Left forelimb (tissue), 1 donor: ENCODE data around the gene DUSP2.

ENCODE experiments used
- DNase-seq: peaks from one replicate; pipeline ENCODE4 v3.0.0-alpha.2; 2018; ENCODE audit warnings: low spot score

Gene DUSP2

DNA sequence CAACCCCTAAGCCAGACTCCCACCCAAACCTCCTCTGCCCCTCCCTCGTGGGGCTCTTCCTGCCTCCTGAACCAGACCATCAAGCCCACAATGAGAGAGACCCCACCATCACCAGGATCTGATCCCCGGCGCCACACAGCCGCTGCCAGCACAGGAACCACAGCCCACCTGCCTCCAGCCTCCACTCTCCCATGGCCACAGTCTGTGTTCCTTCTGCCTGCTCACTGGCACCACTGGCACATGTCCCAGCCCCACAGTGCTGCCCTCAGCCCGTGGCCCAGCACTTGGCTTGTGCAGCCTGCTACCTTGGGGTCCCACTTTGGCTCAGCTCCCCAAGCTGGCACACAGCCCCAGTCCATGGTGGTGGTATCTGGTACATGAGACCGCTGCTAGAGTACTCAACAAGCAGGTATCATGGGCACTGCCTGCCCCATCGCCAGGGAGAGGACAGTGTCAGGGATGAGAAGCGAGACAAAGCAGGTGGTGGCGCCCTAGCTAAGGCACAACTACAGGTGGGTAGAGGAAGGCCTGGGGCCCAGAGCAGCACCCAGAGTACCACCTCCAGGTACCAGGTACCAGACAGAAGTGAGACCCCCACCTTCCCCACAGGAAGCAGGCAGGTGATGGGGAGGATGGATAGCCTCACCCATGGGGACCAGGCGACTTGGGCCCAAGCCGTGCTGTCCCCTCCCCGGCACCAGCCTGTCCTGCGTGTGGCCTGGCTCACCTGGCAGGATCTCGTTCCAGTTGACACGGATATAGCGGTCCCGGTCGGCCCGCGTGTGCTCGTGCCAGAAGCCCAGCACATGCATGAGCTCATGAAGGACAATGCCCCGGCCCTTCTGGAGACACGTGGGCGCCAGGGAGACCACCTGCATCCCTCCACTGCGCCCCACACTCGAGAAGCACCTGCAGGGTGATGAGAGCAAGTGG is 13.2 kb downstream of the DUSP2 start:
- no peak for DNase-seq

DNA sequence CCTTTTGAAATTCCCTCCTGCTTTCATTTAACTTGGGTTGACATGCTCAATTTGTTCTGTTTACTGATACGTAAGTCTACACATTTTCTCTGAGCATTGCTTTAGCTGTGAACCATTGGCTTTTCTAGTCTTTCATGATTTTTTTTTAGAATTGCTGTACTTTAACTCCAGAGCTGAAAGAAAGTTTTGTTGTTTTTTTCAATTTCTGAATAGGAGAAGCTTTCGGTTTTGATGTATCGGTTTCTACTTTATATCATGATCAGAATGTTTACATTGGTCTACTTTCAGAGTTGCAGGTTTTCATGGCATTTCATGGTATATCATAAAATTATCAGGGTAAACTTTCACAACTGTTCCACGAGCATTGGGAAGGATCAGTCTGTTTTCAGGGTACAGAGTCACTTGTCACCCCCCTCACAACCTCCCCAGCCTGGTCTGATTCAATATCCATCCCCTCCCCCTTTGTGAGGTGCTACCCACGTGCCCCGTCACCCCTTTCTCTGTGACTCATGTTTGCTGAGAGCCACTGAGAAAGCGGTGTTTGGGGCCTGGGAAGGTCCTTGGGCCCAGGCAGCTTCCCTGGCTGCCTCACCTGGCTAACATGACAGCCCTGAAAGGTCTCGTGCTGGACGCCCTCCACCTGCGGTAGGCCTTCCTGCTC is 14.0 kb downstream of the DUSP2 start:
- no peak for DNase-seq

DNA sequence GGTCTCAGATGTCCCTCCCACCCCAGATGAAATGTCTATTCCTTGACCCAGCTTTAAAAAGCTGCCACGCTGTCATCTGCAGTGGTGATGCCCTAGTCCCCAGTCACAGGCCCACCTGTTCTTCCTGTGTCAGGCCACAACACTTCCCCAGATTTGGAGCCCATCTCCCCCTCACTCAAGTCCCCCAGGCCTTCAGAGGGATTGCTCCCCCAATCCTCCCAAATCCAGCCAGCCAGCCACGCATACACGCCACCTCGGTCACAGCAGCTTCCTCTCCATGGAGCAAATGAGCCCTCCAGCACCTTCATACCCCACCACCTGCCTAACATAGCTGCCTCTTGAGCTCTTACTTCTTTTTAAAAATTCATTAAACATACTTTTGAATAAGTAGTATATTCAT is 14.8 kb downstream of the DUSP2 start:
- DNase-seq, result no peak

DNA sequence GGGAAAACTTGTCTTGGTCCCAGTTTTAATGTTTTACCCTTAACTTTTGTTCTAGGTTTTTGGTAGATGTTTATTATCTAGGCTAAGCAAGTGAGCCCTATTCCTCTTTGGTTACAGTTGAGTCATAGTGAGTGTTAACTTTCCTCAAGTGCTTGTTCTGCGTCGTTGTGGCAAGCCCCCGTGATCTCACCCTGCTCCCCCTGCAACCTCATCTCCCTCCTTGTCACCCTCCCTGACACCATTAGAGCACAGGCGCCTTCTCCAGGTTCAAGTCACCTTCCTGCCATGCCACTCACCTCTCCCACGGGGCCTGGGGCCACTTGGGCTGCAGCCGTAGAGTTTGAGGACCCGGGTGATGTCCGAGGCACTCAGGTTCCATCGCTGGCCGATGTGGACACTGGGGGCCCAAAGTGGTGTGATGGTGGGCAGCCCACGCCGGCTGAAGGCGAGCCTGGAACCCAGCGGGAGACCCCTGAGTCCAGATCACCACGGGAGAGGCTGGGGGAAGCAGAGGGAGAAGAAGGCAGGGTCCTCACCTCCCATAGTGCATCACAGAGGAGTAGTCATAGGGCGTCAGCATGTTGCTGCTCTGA is 15.6 kb downstream of the DUSP2 start:
- DNase-seq, result no peak

DNA sequence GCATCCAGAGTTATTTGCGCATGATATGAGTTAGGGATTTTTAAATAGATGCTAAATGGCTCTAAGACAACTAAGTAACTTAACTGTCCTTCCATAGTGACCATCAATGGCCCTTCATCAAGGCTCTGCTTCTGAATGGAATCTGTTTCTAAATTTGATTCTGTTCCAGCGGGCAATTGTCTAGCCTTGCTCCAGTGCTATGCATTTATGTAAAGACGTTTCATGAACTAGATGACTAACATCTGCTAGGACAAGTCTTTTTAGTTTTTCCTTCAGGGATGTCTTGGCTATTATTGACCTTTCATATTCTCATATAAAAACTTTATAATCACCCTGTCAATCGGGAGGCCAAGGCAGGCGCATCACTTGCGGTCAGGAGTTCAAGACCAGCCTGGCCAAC is 16.8 kb downstream of the DUSP2 start:
- DNase-seq, result no peak

DNA sequence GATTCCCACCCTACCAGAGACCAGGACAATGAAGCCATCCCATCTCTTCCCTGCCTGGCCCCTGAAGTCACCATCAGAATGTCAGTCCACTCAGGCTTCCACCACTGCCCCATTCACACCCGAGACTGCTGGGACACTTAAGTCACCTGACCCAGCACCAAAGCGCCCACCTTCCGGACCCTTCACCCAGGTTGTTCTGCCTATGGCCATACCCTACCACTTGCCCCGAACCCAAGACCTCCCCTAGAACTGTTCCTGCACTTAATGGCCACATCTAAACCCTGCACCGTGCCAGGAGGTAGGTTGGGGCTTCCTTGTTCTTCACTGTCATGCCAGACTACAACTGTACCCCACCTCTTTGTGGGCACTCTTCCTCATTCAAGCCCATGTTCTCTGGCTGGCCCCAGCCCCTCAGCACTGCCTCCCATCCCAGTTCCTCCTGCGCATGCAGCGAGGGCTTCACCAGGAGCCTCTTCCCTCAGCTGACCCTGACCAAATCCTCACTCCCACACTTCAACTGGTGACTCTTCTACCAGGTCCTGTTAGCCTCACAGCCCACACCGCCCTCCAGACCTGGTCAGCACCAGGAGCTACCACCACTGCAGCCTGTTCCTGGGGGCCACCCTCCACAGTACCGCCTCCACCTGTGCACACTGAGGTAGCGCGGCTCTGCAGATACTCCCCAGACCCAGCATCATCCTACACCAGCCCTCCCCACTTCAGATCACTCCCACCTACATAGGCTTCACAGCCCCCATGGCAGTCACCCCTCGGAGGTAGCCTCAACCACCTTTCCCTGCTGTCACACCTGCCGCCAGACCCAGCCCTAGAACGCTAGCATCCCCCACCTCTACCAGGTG is 20.6 kb downstream of the DUSP2 start:
- no peak for DNase-seq

DNA sequence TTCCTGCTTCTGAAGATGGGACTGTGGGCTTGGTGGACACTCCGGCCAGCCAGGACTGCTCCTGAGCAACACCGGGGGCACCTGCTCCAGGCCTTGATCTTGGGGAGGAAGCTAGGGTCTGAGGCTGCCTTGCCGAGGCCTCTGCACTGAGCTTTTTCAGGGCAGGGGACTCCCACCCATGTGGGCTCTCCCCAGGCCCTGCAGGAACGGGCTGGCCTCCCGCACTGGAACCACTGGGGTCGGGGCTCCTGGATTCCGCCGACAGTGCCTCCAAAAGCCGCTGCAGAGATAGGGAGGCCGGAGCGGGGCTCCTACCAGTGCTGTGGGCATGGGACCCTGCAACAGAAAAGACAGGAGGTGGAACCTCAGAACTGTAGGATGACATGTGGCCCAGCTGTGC is 21.3 kb downstream of the DUSP2 start:
- DNase-seq, result no peak

DNA sequence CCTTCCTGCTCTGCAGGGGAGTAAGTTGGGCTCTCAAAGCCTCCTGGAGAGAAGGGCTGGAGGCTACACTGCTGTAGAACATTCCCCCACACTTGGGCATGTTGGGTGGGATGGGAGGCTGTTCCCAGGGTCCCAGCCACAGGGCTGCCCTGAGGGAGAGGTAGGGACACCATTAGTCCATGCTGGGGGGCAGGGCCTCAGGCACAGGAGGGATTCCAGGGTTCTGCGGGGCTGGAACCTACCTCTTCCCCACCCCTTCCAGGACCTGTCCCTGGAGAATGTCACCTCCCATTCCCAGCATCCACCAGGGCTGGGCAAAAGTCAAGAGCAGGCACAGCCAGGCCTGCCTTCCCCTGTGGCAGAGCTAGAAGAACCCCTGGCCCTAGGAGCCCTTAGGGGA is 21.9 kb downstream of the DUSP2 start:
- no peak for DNase-seq

DNA sequence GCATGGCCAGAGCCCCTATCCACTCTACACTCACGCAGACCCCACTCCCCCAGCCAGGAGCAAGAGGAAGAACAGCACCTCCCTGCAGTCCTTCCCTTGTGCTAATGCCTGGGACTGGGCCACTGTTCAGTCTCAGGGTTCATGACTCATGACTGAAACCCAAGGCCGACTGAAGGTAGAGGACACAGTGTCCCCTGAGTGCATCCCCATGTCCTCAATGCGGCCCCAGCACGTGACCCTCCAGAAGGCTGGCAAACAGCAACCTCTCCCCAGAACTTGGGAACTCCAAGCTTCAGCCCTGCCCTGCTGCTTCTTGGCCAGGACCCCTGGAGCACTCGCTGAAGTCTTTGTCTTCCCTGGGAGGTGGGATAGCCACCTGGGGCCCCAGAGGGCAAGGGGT is 22.8 kb downstream of the DUSP2 start:
- no peak for DNase-seq

DNA sequence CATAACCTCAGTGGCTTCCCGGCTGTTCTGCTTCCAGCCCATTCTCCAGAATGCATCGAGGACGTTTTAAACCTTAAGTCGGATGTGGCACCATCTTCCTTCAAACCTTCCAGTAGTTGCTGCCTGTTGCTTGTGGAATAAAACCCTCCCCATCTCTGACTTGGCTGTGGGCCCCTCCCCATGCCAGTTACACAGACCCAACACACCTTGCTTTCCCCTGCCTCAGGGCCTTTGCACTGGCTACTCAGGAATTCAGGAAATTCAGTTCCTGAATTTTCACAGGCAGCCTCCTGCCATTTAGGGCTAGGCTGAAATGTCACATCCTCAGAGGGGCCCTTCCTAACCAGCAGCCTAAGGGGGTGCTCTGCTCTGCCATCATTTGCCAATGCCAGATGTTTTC is 23.8 kb downstream of the DUSP2 start:
- no peak for DNase-seq

DNA sequence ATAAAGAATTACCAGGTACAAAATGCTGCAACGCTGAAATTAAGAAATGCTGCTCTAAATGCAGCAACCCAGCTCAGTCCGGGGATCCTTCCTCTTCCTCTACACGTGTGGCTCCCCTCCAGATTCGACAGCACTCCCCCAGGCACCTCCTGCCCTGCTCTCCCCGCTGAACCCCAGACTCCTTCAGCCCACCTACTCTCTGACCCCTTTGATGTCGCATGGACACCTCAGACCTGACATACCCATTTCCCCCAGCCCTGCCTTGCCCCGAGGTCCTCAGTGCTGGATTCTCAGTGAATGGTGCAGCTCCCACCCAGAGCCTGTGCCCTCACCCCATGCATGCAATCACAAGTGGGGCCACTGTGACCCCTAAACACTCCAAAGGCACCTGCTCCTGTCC is 24.2 kb downstream of the DUSP2 start:
- no peak for DNase-seq

DNA sequence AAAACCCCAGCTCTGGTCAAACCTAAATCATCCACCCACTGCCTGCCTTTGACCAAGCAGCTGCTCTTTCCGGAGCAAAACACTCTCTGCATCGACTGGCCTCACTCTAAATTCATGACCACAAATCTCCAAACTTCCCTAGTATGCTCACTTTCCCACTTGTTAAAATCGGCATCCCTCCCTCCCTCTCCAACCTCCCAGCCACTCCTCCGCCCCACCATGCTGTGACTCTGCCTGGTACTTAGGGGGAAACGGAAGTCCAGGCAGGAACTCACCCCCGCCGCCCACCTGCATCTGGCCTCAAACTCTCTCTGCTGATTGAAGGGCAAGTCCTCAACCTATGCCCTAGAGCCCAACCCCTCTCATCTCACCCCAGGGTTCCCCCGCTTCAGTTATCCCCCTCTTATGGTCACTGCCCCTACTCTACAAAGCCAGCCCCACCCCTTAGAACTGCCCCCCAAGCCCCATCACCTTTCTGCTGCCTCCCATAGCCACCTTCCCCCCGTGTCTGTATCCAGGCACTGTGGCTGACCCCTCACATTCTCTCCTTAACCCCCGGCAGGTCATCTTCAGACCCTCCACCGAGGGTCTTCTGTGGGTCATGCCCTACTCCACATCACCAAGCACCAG is 25.0 kb downstream of the DUSP2 start:
- no peak for DNase-seq

DNA sequence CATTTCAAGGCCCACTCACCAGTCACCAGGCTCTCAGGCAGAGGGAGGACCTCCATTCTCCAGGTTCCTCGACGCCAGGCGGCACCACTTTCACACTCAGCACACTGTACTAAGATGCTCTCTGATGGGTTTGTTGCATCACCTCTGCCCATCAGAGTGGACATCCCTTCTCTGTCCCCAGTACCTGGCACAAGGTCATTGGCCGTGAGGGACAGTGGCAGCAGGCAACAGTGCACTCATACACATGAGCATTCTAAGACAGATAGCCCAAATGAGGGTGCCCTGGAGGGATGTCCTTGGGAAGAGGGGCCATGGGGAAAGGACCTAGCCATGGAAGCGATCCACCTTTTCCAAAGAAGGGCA is 25.9 kb downstream of the DUSP2 start:
- DNase-seq, result no peak

DNA sequence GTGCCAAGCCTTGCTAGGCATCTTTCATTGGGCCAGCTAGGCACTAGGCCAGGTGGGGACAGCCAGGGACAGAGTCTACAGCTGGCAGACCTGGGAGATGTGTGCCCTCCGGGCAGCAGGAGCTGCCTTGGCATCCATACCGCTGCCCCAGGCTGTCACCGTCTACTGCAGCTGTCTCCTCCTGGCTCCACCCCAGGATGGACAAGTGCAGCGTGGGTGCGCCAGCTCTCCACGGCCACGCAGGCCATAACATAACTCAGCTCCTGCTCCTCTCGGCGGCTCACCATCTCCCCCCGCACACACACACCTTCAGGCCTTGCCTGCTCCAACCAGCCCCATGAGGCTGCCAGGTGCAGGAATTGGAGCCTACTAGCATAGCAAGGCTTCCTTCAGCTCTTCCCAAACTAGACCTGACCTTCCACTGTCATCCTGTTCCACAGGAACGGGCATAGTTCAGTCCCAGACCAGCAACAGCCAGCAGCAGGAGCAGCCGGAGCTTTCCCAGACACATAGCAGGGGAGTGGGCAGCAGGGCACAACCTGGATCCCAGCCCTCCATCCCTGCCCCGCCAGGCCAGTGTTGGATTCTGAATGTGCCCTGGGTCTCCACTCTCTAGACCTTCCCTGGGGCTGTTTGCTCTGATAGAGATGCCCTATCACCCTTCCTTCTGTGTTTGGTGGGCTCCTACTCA is 26.4 kb downstream of the DUSP2 start:
- no peak for DNase-seq

DNA sequence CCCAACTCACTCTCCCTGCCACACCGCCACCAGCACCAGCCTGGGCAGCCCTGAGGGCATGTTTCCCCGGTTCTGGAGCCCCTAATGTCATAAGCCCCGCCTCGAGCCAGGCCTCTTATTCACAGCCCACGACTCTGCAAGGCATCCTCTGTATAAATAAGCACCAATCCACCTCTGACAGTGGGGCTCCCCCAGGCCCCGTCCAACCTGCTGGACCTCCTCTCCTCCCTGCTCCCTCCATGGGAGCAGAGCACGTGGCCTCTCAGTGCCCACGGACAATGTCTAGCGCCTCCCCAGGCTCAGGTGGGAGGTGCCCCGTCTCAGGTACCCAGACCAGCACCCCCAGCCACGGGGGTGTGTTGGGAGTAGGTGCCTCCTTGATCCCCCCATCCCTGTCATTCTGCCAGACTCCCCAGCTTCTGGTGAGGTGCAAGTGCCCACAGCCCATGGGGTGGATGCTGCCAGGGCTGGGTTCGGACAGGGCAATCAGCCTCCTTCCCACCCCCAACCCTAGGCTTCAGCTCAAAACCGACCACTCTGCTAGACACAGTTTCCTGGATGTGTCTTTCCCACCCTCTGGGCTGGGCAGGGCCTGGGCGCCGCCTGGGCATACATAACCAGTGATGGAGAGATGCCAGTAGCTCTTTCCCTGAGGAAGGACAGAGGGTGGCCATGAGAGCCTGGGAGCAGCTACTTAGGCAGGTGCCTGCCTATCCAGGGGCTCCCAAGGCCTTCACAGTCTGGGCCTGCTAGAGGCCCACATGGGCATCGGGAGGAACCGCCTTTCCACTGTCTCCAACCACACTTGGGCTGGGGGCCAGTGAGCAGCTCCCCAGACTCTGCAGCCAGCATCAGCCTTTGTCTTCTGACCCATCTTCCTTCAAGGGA is 27.3 kb downstream of the DUSP2 start:
- no peak for DNase-seq

DNA sequence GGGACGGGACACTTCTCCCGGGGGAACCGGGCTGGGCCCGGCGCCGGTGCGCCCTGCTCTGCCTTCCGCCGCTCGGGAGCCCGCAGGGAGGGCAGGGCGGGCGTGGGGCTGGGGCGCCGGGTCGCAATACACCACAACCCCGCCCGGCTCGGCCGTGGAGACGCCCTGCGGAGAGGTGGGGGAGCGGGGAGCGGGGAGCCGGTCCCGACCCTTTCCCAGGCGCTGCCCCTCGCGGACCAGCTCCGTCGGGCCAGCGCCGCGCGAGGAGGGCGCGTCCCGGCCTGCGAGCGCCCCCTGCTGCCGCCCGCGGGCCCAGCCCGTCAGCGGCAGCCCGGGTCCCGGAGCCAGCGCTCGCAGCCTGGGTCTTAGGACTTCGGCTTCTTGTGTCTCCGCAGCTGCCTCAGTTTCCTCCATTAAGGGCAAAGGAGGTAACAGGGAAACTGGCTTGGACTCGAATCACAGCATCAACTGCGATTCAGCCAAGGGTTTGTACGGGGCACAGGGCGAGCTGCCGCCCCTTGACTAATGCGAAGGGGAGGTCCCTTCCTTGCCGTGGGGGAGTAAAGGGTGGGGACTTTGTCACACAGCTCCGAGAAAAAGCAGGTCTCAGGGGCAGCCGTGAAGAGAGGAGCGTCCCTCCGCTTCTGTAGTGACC is 28.2 kb downstream of the DUSP2 start:
- DNase-seq, result no peak

DNA sequence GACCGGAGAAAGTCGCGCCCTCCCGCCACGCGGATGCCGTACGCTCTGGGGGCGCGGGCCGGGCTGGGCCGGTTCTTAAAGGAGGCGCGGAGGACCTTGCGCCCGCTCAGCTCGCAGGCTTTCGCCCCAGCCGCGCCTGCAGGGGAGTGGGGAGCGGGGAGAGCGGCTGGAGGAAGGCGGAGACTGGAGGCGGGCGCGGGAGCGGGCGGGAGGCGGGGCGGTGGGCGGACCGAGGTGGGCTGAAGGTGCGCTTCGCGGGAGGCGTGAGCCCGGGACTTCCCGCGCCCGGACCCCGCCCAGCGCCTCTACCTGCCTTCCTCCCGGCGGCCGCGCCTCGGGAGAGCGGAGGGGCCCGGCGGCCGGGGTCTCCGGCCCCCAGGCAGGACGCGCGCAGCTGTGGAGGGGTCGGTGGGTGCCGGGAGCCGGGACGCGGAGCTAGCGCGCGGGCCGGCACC is 28.8 kb downstream of the DUSP2 start, which contains the start of gene ADRA2B:
Gene ADRA2B, minus strand, starts transcription at position 148 of the 455 bp plus-strand sequence. CDS start 422 bp downstream, outside the sequence.
- DNase-seq, result no peak

DNA sequence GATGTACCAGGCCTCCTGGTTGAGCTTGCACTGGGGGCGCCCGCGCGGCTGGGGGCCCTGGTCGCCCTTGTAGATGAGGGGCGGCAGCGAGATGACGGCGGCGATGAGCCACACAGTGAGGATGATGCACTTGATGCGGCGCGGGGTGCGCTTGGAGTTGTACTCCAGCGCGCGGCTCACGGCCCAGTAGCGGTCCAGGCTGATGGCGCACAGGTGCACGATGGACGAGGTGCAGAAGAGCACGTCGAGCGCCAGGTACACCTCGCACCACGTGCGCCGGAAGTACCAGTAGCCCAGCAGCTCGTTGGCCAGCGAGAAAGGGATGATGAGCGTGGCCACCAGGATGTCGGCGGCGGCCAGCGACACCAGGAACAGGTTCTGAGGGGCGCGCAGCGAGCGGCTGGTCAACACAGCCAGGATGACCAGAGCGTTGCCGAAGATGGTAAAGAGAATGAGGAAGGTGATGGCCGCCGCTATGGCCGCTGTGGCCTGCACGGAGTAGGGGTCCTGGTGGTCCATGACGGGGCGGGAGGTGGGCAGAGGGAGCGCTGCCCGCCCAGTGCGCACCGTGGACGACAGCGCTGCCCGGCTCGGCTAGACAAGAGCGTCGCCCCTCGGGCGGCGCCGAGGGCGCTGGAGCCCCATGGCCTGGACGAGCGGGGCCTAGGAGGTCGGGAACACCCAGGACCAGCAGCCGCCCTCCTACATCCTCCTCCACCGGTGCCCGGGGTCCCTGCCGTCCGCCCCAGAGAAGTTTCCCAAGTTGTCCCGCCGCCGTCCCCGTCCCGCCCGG is 29.4 kb downstream of the DUSP2 start:
- DNase-seq, result no peak
